Measurements from ENCODE around the gene CA14. TPM values are rescaled to one million over a fixed set of nuclear protein-coding genes. Genes with fewer than 3 reads are reported as not detected.

Gene CA14
- total RNA-seq, result not detected in 2 replicates

GRCh38 chr1:150257624-150258585 lies at the start of gene CA14:
TSS of gene CA14 (plus strand) at chr1:150257774. CDS start at chr1:150258129, 355 bp downstream.

GRCh38 chr1:150235852-150236613 lies 21.5 kb upstream of the CA14 start, which contains the start of gene ANP32E:
TSS of gene ANP32E (minus strand) at chr1:150236112. CDS start at chr1:150235786, 326 bp downstream.

GRCh38 chr1:150268705-150269403 lies 11.3 kb downstream of the CA14 start, which contains the start of gene APH1A:
TSS of gene APH1A (minus strand) at chr1:150269016. CDS start at chr1:150268810, 206 bp downstream.

GRCh38 chr1:150281758-150282557 lies 24.4 kb downstream of the CA14 start, which contains the start of gene CIART:
TSS of gene CIART (plus strand) at chr1:150282554. CDS start at chr1:150283268, 714 bp downstream.

GRCh38 chr1:150293433-150294253 lies 36.1 kb downstream of the CA14 start, which contains the start of gene MRPS21:
TSS of gene MRPS21 (plus strand) at chr1:150293861. CDS start at chr1:150294367, 506 bp downstream.

Other genes starting within 250 kb of the CA14 start
- gene OTUD7B, start 247.0 kb upstream of the CA14 start, total RNA-seq, result 13.1 and 28.8 TPM in 2 replicates
- gene VPS45, start 190.0 kb upstream of the CA14 start, total RNA-seq, result 43.6 and 43.7 TPM in 2 replicates
- 38.6 and 49.7 TPM in 2 replicates for gene PLEKHO1, start 107.9 kb upstream of the CA14 start, total RNA-seq
- gene ANP32E, start 21.7 kb upstream of the CA14 start, total RNA-seq, result 19.0 and 28.4 TPM in 2 replicates
- 57.4 and 84.6 TPM in 2 replicates for gene APH1A, start 11.2 kb downstream of the CA14 start, total RNA-seq
- 6.7 and 38.0 TPM in 2 replicates for gene C1orf54, start 15.0 kb downstream of the CA14 start, total RNA-seq
- gene CIART, start 24.8 kb downstream of the CA14 start, total RNA-seq, result 3.6 and 4.8 TPM in 2 replicates
- 34.7 and 52.0 TPM in 2 replicates for gene MRPS21, start 36.1 kb downstream of the CA14 start, total RNA-seq
- 34.4 and 46.5 TPM in 2 replicates for gene PRPF3, start 63.8 kb downstream of the CA14 start, total RNA-seq
- gene RPRD2, start 106.4 kb downstream of the CA14 start, total RNA-seq, result 6.8 and 11.3 TPM in 2 replicates
- gene TARS2, start 229.6 kb downstream of the CA14 start, total RNA-seq, result 11.6 and 16.7 TPM in 2 replicates

Measured in smooth muscle cell of the umbilical artery (primary cell).